Measurements from ENCODE around the gene AGK.

DNA sequence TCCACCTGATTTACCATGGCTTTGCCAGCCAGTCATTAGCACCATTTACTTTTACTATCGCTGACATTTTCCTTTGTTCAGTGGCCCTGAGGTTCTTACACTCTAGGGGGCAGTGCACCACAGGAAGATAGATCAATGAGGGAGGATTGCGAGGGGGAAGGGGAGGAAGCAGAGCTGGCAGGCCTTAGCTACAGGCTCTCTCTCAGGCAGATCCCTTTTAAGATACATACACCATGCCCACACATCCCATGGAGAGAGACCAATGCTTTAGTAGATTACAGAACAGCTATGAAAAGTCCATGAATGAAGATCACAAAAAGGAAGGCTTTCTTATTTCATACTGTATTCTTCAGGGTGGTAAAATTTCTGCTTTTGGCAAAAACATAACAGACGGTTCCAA, 103.3 kb downstream of the AGK start:
- no peak for TF ChIP-seq POLR2A (IDR thresholded peaks at IDR 0.05)
- TF ChIP-seq, protein P1, sequence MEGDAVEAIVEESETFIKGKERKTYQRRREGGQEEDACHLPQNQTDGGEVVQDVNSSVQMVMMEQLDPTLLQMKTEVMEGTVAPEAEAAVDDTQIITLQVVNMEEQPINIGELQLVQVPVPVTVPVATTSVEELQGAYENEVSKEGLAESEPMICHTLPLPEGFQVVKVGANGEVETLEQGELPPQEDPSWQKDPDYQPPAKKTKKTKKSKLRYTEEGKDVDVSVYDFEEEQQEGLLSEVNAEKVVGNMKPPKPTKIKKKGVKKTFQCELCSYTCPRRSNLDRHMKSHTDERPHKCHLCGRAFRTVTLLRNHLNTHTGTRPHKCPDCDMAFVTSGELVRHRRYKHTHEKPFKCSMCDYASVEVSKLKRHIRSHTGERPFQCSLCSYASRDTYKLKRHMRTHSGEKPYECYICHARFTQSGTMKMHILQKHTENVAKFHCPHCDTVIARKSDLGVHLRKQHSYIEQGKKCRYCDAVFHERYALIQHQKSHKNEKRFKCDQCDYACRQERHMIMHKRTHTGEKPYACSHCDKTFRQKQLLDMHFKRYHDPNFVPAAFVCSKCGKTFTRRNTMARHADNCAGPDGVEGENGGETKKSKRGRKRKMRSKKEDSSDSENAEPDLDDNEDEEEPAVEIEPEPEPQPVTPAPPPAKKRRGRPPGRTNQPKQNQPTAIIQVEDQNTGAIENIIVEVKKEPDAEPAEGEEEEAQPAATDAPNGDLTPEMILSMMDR (IDR thresholded peaks at IDR 0.05) = peak in 3 of 4 experiments; percentile 43 to 55 (median 44)
- TF ChIP-seq EP300 (IDR thresholded peaks at IDR 0.05) = no peak
